Raji (cell line): ENCODE results near the gene FKBP1B.

Source experiments
- POLR2A ChIP-seq: IDR thresholded peaks from 2 replicates; pipeline ENCODE4 v1.6.1; 2011; ENCODE audit warnings: low read depth, low read length, control low read depth; ENCODE audit not compliant: insufficient read depth

FKBP1B gene

DNA sequence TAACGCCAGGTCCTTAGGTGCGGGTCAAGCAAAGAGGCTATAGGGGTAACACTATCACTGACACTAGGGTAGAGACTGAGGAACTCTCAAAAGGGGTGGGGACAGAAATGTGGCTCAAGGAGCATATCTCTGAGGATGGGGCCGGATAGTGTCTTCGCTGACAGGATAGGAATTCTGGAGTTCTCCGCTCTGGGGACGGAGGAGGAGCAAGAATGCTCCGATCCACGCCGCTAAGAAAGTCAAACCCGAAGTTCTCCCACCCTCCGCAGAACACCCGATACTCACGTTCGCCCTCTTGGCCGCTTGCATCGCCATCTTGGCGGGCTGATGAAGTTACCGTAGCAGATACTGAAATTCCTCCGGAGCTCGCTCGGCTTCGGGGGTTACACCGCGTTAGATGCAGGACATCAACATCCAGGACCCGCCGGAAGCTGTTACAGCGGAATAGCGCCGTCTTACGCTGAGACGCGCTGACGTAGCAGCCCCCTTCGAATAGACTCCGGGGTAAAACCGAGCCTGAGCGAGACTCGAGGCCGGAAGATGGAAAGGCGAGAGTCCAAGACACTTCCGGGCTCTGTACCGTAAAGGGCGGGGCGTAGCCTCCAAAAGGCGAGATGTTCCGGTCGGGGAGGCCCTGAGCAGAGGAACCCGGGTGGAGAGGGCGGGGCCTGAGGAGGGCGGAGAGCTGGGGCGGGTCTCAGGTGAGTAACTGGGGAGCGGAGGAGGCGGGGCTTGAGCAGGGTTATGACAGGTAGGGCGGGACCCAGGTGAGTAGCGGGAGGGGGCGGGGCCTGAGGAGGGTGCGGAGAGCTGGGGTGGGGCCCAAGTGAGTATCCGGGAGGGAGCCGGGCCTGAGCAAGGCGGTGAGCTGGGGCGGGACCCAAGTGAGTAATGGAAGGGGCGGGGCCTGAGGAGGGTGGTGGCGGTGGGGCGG, 26.6 kb downstream of the FKBP1B start, which contains the start of gene SF3B6:
Gene SF3B6 (minus strand): TSS at position 412 of the 934 bp plus-strand sequence. CDS start 97 bp downstream, at position 315.
- TF ChIP-seq POLR2A: peak; percentile 97

DNA sequence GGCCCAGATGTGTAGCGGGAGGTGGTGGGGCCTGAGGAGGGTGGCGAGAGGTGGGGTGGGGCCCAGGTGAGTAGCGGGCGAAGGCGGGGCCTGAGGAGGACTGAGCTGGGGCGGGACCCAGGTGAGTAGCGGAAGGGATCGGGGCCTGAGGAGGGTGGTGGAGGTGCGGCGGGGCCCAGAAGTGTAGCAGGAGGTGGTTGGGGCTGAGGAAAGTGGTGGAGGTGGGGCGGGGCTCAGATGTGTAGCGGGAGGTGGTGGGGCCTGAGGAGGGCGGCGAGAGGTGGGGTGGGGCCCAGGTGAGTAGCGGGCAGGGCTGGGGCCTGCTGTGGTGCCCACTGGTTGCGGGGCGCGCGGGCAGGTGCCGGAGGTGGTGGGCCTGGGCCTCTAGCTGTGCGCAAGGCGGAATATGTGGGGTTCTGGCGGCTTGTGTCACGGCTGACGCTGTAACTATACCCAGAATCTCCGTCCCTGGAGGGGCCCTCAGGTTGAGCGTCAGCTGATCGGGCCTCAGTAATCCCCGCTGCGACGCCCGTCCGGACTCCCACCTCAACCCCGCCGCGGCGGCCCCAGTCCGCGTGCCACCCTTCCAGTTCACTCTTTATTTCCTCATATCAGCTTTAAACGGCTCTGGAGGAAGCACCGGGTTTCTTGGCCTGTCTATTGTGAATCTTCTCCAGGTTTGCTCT, 27.5 kb downstream of the FKBP1B start:
- TF ChIP-seq POLR2A: no peak

DNA sequence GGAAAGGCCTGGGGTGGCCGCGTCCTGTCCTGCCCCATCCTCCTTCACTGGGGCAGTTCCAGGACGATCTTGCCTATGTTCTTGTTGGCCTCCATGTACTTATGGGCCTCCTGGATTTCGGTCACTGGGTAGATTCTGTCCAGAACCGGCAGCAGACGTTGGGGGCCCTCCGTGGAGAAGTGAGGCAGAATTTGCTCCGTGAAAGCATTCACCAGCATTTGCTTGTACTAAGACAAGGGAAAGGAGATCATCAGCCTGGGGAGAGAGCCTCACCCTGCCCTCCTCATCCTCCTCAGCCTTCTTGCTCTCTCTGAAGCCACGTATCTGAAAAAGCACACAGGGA, 28.0 kb downstream of the FKBP1B start:
- no peak for TF ChIP-seq POLR2A

GRCh38 chr2:24077879-24078278, 28.3 kb downstream of the FKBP1B start:
- no peak for TF ChIP-seq POLR2A

GRCh38 chr2:24080701-24081100, 31.2 kb downstream of the FKBP1B start:
- TF ChIP-seq POLR2A: no peak

DNA sequence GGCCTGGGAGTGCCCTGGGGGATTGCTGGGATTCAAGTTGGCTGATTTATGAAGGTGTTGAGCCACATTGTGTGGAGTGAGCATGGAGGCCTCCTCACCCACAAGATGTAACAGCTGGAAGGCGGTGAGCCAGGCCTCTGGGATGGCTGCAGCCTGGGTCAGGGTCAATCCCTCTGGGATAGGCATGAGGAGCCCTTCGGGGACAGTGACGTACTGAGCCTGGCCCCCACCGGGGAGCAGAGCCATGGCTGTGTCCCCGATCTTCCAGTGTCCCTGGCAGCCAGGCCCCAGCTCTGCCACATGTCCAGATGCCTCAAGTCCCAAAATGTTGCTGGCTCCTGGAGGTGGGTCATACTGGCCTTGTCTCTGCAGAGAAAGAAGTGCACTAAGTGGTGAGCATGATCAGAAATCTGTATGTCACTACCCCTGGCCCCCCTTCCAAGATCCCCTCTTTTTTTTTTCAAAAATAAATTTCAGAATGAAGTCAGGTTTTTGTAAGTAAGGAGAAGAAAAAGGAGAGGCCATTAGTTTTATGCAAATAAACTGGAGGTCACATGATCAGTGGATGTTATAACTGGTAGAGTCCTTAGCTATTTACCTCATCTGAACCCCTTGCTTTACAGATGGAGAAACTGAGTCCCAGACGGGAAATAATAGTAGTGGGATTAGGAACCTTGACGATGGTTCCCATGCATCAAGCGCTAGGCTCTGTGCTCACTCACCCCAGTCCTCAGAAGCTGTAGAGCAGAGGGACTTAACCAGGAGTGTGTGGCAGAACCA, 33.4 kb downstream of the FKBP1B start:
- TF ChIP-seq POLR2A: no peak

DNA sequence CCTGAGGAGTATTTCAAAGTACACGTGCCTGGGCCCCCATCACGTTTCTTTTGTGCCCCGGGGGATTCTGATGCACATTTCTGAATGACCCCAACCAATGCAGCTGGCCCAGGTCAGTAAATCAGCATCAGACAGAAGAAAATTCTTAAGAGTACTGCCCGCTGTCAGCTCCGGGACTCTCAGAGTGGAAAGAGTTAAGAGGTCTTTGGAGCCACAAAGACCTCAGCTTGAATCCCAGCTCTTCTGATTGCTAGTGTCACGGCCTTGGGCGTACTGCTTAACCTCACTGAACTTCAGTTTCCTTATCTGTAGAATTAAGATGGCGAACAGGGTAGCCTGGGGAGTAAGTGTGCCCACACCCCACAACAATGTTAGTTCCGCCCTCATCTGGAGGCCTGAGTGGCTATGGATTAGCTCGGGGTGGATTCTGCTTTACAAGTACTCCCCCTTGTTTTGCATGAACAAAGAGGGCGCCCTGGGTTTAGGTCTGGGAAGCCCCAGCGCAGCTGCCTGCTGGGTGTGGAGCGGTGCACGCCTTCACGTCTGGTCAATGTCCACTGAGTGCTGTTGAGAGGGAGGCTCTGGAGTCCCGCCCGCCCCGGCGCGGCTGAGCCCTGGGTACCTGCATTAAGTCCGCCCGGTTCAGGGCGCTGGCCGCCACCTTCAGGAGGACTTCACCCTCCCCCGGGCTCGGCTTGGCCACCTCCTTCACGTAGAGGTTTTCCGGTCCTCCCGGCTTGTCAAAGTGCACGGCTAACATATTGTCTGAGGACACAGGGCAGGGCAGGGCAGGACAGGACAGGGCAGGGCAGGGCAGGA, 34.2 kb downstream of the FKBP1B start:
- peak; percentile 68 for TF ChIP-seq POLR2A

DNA sequence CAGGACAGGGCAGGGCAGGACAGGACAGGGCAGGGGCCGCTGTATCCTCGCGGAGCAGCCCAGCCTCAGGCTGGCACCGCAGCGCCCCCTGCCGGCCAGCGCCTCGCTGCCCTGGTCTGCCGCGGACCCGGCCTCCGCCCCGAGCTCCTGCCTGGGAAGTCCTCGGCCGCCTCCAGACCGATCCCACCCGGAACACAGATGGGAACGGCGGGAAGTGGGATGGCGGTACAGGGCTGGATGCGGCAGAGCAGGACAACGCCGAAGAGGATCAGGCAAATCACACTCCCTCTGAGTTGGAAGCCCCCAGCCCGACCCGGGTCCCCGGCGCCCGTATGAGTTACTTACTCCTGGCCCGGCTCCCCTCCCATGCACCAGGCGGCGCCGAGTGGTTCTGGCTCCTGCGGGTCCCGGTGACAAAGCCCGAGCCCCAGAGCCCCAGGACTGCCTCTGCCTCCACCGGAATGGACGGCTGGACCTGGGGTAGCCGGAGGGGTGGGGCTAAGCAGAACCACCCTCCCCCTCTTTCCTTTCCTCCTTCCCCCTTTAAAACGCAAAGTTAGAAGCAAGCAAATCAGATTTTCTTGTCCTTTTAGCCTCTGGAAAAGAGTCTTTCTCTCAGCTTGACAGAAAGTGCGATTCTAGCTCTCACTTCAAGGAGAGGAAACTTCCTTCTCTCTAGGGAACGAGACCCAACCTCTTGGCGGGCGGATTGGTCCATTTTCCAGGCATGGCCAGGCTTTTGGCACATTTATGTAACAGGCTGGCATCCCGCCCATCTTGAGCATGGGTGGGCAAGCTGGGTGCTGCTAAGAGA, 35.1 kb downstream of the FKBP1B start, which contains the start of gene TP53I3:
Gene TP53I3 (minus strand): TSS at position 449 of the 814 bp plus-strand sequence. CDS start 508 bp downstream, outside the sequence.
- TF ChIP-seq POLR2A: no peak

DNA sequence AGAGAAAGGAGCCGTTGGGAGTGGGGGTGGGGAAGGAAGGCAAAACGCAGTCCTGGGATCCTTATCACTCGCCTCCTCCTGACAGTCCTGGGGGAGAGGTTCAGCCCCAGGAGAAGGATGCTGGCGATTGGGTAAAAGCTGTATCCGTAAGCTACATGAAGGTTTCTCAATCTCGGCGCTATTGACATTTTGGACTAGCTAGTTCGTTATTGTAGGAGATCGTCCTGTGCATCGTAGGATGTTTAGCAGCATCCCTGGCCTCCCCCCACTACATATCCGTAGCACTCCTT, 35.6 kb downstream of the FKBP1B start:
- no peak for TF ChIP-seq POLR2A

DNA sequence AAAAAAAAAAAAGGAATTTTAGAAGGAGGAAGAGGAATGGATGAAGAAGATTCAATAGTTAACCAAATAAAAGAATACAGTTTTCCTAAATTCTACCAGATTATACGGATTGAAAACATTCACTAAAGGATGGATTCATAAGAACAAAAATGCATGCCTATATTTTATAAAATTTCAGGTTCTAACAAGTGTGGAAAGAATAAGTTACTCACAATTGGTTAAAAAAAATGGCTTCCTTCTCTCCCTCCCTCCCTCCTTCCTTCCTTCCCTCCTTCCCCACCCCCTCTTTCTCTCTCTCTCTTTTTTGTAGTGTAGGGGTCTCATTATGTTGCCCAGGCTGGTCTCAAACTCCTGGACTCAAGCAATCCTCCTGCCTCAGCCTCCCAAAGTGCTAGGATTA, 36.7 kb downstream of the FKBP1B start:
- TF ChIP-seq POLR2A: no peak

DNA sequence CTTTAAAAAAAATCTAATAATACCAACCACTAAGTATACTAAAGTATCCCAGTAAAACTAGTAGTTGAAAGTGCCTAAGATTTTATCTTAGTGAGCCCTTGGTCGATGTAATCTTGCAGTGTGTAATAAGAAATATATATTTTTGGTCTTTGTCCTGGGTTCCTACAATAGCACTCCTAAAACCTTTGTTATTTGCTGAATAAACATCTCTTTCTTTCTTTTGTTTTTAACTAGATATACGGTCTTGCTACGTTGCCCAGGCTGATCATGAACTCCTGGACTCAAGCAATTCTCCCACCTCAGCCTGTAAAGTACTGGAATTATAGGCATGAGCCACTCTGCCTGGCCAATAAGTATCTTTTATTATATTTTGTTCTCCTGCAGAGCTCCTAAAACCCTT, 37.5 kb downstream of the FKBP1B start:
- no peak for TF ChIP-seq POLR2A

- no peak for TF ChIP-seq POLR2A
Observed at GRCh38 chr2:24088821-24089359, 39.3 kb downstream of the FKBP1B start.

- no peak for TF ChIP-seq POLR2A
Observed at GRCh38 chr2:24101992-24102391, 52.5 kb downstream of the FKBP1B start.

DNA sequence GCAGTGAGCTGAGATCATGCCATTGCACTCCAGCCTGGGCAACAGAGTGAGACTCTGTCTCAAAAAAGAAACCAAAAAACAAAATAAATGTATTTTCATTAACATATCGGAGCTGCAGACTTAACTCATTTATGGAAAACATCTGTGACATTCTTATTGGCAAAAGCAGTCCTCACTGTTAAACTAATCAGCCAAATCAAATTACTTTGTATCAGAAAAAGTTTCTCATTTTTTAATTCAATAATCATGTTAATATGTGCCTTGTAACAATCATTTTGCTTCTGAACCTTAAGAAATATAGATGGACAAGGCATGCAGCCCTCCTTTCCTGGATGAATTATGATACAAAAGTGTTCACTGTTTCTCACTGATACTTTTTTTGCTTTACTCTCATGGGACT, 53.1 kb downstream of the FKBP1B start:
- TF ChIP-seq POLR2A: no peak
